ENCODE data around the gene LLGL2.
"Not testable (repeated sequence)": the region's sequence is repeated elsewhere in the genome, so short reads cannot be mapped to it uniquely, and the experiment has no call there.

Gene LLGL2, protein sequence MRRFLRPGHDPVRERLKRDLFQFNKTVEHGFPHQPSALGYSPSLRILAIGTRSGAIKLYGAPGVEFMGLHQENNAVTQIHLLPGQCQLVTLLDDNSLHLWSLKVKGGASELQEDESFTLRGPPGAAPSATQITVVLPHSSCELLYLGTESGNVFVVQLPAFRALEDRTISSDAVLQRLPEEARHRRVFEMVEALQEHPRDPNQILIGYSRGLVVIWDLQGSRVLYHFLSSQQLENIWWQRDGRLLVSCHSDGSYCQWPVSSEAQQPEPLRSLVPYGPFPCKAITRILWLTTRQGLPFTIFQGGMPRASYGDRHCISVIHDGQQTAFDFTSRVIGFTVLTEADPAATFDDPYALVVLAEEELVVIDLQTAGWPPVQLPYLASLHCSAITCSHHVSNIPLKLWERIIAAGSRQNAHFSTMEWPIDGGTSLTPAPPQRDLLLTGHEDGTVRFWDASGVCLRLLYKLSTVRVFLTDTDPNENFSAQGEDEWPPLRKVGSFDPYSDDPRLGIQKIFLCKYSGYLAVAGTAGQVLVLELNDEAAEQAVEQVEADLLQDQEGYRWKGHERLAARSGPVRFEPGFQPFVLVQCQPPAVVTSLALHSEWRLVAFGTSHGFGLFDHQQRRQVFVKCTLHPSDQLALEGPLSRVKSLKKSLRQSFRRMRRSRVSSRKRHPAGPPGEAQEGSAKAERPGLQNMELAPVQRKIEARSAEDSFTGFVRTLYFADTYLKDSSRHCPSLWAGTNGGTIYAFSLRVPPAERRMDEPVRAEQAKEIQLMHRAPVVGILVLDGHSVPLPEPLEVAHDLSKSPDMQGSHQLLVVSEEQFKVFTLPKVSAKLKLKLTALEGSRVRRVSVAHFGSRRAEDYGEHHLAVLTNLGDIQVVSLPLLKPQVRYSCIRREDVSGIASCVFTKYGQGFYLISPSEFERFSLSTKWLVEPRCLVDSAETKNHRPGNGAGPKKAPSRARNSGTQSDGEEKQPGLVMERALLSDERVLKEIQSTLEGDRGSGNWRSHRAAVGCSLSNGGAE

DNA sequence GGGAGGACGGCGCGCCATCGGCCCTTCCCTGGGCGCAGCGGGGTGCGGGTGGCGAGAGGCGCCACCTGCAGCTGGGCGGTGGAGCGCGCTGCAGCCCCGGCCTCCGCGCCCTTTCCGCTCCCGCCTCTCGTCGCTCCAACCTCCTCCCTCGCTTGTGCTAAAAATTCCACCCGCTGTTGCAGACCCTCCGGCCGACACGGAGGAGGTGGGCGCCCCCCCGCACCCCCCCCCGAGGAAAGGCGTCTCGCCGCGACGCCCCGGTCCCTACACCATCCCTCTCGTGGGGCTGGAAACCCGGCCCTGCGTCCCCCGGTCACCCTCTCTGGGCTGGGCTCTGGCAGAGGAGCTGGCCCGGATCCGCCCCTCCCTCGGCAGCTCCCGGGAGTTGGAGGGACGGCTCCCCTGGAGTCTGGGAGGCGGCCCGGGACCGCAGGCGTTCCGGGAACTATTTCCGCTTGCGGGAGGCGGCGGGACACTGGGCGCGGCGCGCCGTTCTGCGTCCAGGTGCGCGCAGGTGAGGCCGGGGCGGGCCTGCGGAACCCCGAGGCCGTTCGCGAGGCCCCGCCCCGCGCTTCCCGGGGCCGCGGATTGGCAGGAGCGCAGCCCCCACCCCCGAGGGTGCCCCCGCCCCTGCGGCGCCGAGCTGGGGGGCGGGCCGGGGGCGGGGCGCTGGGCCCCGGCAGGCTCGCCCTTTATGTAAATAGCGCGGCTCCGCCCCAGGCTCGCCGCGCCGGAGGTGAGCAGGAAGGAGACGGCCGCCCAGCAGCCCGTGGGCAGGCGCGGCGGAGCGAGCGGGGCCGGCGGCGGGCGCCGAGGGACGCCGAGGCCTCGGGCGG lies at the start of gene LLGL2:
Gene LLGL2 (plus strand): TSS at position 728 of the 836 bp plus-strand sequence. CDS start 17,730 bp downstream, outside the sequence.
- DNase-seq = peak; percentile 94

DNA sequence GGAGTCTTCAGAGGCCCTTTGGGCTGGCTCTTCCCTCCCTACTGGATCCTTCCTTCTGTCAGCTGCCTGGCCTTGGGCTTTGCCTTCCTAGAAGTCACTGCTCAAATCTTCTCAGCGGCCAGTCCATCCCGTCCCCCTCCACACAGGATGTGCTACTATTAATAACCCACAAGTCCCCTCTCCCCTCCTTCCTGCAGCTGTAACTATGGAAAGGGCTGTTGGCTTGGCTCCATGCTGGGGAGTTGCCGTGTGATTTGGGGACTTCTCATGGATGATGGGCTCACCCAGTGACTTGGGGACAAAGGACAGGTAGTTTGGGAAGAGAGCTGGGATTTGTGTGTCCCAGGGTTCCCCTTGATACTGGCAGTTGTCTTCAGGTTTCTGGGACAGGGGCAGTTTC lies 49.6 kb upstream of the LLGL2 start:
- DNase-seq = no peak

DNA sequence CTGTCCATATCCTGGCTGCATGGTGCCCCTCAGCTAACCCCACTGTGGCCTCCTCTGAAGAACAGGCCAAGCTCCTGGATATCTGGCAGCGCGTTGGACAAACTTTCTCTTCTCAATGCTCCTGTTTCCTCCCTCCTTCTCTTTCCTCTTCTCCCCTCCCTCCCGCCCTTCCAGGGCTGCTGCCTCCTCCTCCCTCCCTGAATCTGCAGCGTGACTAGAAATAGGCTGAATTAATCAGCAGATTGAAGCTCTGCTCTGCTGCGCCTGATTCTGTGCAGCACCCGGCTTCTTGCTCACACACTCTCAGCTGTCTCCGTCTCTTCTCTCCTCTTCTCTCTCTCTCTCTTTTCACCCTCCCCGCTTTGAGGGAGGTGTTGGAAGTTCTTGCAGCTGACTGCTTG lies 49.2 kb upstream of the LLGL2 start:
- DNase-seq = no peak

GRCh38 chr17:75476752-75477489 lies 48.6 kb upstream of the LLGL2 start:
- DNase-seq = no peak

DNA sequence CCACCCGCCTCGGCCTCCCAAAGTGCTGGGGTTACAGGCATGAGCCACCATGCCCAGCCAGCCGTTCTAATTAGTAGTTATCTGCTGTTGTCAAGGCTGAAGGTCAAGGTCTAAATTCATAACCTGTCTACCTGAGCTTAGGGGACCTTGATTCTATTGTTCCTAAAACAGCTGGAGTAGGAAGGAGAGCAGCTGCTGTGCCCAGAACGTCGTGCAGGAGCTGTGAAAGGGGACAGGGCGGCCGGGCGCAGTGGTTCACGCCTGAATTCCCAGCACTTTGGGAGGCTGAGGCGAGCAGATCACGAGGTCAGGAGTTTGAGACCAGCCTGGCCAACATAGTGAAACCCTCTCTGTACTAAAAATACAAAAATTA lies 48.0 kb upstream of the LLGL2 start:
- DNase-seq = not testable (repeated sequence)

DNA sequence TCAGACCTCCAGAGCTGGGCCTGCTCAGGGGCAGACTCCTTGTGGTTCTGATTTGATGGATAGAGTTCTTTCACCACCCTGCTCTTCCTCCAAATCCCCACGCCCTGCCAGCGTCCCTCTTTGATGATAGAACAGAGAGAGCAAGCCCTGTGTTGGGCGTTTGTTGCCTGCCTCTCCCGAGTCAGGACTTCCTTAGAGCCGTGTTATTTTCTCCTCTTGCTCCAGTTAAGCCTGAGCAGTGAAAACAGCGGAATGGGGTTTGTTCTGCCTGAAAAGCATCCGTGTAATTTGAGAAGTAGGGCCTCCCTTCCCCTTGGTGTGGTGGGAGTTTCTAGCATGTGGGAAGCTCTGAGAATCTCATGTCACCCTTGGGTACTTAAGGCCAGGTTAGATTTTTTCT lies 47.0 kb upstream of the LLGL2 start:
- no peak for DNase-seq

DNA sequence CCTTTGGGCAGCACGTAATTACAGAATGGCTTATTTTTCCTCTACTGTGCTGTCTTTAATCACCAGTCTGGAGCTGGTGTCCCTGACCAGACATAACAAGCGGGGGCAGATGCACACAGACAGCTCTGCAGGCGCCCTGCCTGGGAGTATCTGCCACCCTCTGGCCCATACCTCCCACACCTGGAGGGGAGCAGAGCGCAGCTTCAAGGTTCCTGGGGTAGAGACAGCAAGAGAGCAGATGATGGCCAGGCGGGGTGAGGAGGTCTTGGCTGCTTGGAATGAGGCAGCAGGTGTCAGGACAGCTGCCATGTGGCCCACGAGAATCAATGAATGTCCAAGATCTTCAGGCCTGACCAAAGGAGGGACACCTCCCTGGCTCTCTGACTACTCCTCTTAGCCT lies 45.2 kb upstream of the LLGL2 start:
- no peak for DNase-seq

DNA sequence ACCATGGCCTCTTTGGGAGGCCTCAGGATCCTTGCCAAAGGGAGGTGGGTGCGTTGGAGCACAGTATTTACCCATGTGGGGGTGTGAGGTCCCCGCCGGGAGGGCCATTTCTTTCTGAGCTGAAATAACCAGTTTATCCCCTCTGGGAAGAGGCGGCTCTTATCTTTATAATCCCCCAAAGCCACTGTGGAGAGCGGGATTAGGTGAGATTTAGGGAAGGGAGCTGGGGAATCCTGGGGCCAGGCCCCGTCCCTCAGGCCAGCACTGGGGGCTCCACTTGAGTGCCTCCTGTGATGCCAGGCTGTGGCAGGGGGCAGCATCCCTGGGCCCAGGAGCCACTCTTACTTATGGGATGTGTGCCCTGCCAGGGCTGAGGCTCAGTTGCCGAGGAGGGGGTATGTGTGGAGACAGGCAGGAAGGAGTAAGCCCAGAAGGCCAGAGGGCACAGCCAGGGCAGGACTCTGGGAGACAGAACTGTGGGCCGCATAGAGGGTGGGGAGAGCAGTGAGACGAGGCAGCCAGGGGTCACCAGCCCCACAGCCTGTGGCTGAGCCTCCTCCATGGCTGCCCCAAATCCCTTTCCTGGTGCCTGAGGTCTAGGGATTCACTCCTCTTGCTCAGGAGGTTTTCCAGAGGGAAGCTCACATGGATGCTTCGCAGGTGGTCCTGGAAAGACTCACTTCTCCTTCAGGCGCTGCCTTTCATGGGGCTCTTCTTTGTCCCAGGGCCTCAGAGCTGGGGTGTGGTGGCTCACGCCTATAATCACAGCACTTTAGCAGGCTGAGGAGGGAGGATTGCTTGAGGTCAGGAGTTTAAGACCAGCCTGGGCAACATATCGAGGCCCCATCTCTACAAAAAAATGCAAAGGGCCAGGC lies 44.1 kb upstream of the LLGL2 start:
- DNase-seq = no peak

GRCh38 chr17:75482098-75482942 lies 43.2 kb upstream of the LLGL2 start:
- no peak for DNase-seq

- no peak for DNase-seq
Measured at GRCh38 chr17:75485688-75486087, 39.8 kb upstream of the LLGL2 start.

DNA sequence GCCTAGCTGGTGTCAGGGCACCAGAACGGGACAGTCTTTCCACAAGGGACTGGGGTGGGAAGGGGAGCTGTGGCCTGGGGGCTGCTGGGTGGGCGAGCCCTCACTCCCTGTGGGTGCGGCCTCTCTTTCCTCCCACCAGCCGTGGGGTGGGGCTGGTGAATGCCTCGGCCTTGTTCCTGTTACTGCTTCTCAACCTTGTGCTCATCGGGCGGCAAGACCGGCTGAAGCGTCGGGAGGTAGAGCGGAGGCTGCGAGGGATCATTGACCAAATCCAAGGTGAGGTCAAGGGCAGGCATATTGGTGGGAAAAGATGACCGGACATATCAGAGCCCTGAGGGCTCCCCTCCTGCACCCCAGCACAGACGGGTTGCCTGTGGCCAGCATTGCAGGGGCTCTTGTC lies 39.3 kb upstream of the LLGL2 start:
- DNase-seq = no peak

DNA sequence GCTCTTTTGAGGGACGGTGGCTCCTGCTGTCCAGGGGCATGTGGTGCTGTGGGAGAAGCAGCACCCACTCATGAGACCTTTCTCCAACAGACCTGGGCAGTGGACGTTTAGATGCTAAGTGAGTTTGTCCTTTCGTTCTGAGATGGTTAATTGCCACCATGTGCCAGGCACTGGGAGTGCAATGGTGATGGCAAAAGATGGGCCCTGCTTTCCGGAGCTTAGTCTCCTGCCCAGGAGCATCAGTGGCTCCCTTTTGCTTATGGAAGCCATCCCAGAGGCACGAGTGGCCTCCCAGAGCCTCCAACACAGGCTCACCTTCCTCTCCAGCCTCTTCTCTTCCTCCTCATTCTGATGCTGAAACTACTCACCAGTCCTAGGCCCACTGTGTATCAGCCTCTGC lies 38.5 kb upstream of the LLGL2 start:
- no peak for DNase-seq

DNA sequence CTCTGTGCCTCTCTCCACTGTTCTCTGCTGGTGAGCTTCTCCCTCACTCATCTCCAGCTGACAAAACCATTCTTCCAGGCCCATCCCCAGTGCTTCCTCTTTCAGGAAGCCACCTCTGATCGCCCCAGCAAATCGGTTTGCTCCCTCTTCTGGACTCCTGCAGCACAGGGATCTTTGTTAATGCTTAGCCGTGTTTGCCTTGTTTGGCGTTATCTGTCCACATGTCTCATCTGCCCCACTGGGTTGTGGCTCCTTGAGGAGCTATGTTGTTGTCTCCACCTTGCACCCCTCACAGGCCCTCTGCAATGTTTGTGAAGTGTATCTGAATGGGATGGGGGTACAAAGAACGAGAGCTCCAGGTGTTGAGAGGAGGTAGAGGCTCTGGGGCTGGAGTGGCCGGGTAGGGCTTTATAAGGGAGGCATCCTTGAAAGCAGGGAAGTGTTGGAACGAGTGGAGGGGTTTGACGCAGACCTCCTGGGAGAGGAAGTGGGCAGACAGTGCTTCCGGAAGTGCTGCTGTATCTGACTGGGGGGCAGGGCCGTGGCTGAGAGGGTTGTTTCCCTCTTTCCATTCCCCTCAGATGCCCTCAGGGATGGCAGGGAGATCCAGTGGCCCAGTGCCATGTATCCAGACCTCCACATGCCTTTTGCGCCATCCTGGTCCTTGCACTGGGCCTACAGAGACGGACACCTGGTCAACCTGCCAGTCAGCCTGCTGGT lies 38.0 kb upstream of the LLGL2 start:
- peak; percentile 88 for DNase-seq

GRCh38 chr17:75488693-75489510 lies 36.6 kb upstream of the LLGL2 start:
- no peak for DNase-seq

GRCh38 chr17:75489511-75489955 lies 36.0 kb upstream of the LLGL2 start:
- no peak for DNase-seq

DNA sequence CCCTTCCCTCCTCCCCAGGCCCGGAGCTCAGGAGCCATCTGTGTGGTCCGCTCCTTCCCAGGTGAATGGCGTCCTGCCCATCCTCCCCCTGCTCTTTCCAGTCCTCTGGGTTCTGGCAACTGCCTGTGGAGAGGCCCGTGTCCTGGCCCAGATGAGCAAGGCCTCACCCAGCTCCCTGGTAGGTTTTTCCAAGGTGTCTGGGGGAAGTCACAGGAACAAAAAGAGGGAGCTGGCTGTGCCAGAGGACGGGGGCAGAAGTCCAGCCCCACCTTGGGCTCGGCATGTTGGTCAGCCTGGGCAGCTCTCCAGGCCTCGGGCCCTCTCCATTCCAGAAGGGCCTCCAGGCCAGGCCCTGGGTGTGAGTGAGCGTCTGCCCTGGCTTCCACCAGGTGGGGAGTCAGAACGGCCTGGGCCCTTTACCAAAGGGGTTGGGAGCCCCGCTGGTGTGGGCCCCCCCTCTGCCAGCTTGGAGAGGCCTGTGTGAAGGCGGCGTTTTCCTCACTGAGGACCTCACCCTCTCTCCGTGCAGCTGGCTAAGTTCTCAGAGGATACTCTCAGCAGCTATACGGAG lies 35.2 kb upstream of the LLGL2 start:
- DNase-seq = no peak

DNA sequence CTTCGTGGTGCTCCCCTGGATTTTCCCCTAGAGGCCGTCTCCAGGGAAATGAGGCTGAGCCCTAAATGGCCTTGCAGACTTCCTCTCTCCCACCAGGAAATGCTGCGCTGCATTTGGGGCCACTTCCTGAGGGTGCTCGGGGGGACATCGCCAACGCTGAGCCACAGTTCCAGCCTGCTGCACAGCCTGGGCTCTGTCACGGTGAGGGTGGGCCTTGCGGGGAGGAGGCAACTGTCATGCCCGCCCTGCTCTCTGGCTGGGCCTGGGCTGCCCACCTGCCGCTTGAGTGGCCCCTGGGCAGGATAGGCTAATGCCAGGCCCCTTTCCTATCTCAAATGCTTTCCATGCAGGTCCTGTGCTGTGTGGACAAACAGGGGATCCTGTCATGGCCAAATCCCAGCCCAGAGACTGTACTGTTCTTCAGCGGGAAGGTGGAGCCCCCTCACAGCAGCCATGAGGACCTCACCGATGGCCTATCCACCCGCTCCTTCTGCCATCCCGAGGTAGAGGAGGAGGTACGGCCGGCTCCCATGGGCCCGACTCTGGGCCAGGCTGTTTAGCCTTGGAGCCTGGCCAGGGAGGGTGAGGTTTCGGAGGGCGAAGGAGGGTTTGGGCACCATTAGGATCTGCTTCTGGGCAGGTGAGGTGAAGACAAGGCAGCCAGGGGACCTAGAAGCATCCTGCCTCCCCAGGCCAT lies 34.4 kb upstream of the LLGL2 start:
- no peak for DNase-seq
